Head of caudate nucleus (tissue), 42 donors: Measurements from ENCODE around the gene NDP.
"Not testable (repeated sequence)": the region's sequence is repeated elsewhere in the genome, so short reads cannot be mapped to it uniquely, and the experiment has no call there.

Source experiments
- DNase-seq, 42 donors: peaks; one replicate each; pipeline versions ENCODE4 v3.0.0 to v3.0.0-alpha.2; 2020 to 2021; ENCODE audit warnings: mixed read lengths in 7 of 42
- intact Hi-C: fragments of 100-400 bp; cut with DNase I; formaldehyde crosslinking; loops from one replicate; pipeline ENCODE4 v1.15.0; 2022

Gene NDP

DNA sequence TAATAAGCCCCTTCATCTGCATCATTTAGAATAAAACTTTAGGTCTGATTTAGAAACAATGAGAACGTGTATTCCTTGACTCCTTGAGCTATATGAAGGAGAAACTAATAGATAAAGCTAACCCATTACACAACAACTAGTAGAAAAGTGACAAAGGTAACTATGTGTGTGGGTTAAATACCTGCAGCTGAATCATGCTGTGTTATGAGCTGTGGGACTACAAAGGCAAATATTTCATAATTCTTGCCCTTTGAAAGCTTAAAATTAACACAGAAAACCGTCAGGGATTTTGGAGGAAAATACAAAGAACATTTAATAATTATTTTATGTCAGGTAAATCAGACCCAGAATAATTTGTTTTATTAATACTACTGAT lies 898 bp upstream of the NDP start:
- DNase-seq = no peak
- intact Hi-C loops = no loop called here

DNA sequence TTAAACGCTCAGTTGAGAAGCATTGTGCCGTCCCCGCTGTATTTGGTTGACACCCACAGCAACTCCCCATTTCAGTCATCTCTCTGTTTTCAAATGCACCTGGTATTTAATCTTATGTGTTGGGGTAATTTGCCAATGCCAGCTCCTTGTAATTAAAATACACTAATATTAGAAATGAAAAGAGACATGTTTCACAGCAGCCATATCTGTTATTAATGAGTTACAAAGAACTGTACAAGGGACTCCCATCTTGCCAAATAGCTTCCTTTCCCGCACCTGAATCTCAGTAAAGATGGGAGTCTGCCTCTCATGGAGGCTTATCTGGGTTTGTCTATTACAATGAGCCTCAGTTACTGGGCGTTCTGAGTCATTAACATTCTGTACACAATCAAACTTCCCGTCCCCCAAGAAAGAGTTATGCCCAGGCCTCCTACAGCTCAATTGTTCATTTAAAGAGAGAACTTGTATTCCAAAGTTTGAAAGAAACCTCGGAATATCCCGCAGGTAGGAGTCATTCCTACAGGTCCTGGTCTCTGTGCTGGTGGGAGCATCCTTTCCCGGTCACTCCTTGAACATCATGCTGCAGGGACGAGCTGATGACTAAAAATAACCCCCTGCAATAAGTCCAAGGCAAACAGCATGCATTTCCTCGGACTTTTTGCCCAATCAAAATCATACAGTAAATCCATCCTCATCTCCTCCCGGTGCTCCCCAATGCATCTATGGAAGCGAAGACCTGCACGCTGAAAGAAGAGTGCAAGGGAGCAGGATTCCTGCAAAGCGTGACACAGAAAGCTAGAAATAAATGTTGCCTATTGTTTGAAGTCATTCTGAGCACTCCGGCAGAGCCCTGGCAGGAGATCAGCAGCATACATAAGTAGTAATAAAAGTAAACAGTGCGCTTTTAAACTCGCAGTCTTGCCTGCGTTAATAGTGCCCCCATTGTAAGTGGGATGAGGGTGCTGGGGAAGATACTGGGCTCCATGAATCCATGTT lies 926 bp downstream of the NDP start:
- intact Hi-C loops = no loop called here
- DNase-seq = peak in 31 of 42 donors; percentile 4 to 73 (median 40)

DNA sequence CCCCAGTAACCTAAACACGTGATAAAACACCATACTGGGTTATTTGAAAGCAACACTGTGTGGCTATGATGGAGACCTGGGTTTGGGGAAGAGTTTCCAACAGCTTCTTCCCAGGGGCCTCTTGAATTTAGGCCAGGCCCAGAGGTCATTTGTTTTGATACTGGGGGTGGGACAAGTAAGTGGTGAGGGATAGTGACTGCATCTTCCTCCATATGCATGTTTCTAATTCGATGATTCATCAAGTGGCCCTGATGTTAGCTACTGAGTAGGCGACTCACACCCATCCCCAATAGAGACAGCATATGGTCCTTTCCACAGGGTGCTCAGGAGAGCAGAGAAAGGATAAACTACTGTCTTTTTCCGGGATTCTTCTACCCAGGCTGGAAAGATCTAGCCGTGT lies 2.7 kb downstream of the NDP start:
- no peak for DNase-seq
- intact Hi-C loops = no loop called here

DNA sequence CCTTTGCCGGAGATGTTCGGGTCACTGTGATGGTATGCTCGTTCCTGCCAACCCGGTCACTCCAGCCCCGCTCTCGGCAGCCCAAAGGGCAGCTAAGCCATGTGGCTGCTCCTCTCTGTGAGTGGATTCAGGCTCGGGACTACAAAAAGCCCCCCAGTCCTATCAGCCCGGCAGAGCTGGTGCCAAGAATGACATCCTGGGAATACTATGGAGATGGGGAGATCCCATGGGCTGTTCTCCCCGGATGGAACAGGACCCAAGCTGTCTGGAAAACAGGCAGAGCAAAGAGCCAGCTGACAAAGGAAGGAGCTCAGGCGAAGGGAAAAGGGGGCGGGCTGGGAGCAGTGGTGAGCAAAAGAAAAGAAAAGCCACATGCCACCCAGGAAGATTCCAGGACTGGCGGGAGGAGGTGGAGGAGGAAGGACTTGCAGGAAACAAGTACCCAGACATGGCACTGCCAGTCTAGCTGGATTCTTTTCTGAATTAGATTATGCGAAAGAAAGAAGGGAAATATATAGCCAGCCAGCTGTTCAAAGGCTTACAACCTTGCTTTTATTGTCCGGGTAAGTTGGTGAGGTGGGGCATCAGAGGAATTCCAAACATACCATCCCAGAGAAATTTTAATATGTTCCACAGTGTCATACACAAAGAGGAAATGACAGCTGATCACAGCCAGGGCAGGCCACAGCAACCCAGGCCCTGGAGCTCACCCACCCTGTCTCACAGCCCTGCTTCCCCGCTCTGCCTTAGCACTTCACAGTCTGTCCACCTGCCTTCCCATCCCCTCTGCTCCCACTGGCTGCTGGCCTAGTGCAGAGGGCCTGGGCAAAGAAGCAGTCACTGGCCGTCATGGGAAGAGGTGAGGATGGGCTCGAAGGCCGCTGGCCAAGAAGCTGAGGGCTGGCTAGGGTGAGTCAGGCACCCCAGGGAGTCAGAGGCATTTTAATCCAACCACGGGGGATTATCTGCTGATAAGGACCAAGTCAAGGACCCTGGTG lies 3.4 kb downstream of the NDP start:
- peak in 31 of 42 donors; percentile 9 to 69 (median 37) for DNase-seq
- intact Hi-C loops = loop anchor here (5.0 kb wide), 2 partner anchors 52 to 1052 kb away; no protein-coding TSS in a partner anchor

DNA sequence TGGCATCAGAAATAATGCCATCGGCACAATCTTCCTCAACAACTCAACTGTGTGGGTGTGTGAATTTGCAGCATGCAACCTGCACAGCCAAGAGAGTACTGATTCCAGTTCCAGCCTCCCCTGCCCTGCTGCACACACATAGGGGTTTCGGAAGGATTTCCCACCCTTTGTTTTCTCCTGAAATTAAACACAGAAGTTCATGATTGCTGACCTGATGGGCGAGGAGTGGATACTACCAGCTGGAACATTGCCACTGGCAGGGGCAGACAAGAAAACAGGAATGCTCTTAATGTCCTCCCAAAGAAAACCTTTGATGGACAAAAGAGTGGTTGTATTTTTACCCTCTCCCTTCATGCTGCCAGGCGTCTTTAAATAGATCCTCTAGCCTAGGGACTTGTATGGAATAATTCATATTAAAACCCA lies 4.8 kb downstream of the NDP start:
- intact Hi-C loops = loop anchor here (5.0 kb wide), 2 partner anchors 54 to 1054 kb away; no protein-coding TSS in a partner anchor
- peak in 15 of 42 donors; percentile 15 to 60 (median 29) for DNase-seq

DNA sequence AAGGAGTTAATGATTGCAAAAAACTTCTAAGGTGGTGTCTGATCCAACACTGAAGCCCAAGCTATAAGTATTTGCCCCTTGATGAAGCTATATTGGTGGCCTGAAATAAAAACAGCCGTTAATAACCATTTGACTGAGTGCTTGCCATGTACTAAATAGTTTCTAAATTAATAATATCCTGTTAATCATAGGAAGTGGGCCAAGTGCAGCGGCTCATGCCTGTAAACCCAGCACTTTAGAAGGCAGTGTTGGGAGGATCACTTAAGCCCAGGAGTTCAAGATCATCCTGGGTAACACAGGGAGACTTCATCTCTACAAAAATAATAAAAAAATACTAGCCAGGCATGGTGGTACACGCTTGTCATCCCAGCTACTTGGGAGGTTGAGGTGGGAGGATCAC lies 8.3 kb downstream of the NDP start:
- intact Hi-C loops = loop anchor here (5.0 kb wide), 2 partner anchors 57 to 1057 kb away; no protein-coding TSS in a partner anchor
- no peak for DNase-seq

DNA sequence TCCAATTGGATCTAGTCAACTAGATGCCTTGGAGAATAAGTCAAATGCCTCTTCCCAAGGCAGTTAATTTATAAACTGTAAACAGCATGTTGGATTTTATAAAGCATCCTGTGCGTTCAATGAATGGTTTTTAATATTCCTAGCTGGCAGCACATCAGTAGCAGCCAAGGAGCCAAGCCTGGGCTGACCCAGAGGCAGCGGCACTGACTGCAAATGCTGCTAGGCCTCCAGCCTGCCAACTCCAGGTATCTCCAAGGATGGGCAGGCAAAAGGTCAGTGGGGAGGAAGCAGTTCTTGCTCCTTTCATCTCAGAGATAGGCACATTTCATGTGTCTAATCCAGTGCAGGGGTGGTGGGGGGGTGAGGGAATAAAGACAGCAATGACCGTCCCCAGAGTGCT lies 9.5 kb downstream of the NDP start:
- intact Hi-C loops = no loop called here

DNA sequence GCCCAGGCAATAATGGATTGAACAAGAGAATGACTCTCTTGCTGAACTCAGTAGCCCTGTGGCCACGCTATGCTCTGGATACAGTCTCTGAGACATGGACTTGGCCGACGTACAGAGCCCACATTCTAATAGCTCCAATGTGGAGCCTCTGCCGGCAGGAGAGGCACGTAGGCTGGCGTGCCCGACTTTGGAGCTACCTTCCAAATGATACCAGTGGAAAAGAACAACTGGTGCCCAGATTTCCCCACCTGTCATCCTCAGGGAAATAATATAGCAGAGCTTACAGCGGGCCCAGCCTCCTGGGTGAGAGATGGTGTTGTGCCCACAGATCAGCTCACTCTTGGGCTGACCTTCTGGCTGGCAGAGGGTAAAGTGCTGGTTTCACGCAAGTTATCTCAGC lies 10.6 kb downstream of the NDP start:
- intact Hi-C loops = no loop called here
- DNase-seq = no peak

More for the DNA sequence above, 9.5 kb downstream of the NDP start:
- DNase-seq = no peak

DNA sequence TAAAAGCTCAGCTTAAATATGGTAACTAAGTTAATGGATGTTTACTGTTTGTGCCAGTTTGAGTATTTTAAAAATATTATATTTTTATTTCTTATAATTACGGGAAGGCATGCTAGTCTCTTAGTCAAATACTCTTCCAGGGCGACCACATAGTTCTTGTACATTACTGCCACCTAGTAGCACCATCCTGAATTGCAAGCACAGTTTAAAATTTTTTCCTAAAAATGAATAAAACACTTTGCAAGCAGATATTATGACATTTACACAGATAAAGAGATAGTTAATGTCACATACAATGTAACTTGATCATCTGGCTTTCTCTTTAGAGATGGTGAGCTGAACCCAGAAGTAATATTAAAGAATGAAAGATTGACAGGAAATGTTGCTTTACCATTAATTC lies 11.5 kb downstream of the NDP start:
- intact Hi-C loops = no loop called here
- DNase-seq = no peak

DNA sequence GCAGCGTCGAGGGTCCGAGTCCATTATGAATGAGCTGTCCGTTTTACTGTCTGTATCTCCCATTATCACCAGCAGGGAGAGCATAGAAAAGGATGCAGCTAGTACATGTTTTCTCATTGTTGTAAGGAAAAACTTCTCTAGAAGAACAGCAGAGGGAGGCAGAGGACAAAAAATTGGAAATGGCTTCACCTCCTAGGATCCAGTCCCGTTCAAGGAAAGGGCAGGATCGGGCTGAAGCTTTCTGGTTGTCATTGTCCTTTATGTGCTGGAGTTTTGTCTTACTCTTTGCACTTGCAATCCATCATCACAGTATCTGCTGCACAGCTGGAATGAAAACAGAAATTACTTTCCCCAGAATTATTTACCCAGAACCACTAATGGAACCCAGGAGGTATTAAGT lies 14.7 kb downstream of the NDP start:
- intact Hi-C loops = loop anchor here (5.0 kb wide), 1 partner anchor 284 kb away; no protein-coding TSS in a partner anchor
- DNase-seq = peak in 25 of 42 donors; percentile 18 to 80 (median 50)

DNA sequence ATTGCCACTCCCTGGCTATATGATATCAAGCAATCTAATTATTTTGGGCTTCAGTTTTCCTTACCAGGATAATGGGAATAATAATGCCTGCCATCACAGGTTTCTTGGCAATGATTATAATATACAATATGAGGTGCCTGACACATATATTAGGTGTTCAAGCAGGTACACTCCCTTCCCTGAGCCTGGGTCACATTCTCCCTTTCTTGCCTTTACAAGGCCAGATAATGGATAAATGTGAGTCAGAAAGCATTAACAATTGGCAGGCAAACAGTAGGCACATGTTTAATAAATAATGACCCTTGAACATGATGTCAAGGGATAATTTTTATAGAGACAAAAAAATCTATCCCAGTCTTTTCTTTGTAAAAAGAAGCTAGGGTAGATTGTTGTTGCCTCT lies 17.2 kb downstream of the NDP start:
- intact Hi-C loops = loop anchor here (5.0 kb wide), 1 partner anchor 286 kb away; no protein-coding TSS in a partner anchor
- no peak for DNase-seq

DNA sequence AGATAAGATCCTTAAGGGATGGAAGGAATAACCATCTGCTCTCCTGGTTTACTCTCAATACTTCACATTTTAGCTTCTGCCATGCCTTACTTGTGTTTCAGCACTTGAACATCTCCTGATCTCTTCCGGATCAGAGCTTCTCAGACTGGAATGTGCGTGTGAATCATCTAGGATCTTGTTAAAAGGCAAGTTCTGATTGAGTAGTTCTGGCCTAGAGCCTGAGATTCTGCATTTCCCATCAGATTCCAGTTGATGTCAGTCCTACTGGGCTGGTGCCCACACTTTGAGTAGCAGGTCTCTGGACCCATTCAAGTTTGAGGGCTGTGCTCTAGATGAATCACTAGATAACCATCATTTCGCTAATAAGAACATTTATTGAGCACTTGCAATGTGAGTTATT lies 20.0 kb downstream of the NDP start:
- DNase-seq = no peak
- intact Hi-C loops = no loop called here

DNA sequence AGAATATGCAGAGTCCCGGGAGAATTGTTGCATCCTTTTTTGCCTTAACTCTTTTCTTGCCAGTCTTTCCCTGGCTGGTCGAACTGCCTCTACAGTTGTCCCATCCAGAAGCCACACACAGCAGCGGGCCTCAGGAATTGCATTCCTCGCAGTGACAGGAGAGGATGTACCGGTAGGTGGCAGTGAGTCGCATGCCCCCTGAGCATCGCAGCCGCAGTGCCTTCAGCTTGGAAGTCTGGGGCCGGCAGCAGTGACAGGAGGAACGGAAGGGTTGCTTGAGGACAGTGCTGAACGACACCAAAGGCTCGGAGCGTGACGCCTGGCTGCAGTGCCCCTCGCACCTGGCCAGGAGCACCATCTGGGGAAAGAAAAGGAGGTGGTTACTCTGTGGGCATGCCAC lies 23.5 kb downstream of the NDP start:
- DNase-seq = peak; percentile 39 to 87 (median 67)
- intact Hi-C loops = no loop called here

DNA sequence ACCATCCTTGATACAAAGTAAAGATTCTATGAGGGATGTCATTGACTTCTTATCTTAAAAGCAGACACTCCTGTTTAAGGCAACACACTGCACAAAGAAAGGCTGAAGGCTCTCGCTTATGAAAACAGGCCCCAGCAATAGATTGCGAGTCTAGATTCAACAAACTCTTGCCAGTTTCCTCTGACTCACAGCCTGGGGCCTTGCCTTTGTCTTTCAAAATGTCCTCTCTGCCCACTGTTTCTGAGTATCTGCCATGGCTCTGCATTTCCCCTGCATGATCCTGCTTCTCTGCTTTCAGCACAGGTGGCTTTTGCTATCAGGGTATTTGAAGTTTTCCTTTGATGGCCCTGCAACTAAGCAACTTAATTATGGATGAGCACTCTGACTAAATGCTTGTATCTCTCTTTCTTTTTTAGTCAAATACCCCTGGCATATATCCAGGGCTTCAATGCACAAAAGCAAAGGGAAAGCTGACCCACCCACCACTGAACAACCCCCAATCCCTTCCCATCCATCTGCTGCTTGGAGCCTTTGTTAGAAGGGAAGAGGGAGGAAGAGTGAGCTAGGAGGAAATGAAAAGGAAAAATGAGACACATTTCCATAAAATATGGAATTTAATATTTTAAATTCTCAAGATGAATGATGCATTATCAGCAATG lies 32.2 kb downstream of the NDP start:
- DNase-seq = peak in 1 of 42 donors; percentile 36
- intact Hi-C loops = no loop called here

DNA sequence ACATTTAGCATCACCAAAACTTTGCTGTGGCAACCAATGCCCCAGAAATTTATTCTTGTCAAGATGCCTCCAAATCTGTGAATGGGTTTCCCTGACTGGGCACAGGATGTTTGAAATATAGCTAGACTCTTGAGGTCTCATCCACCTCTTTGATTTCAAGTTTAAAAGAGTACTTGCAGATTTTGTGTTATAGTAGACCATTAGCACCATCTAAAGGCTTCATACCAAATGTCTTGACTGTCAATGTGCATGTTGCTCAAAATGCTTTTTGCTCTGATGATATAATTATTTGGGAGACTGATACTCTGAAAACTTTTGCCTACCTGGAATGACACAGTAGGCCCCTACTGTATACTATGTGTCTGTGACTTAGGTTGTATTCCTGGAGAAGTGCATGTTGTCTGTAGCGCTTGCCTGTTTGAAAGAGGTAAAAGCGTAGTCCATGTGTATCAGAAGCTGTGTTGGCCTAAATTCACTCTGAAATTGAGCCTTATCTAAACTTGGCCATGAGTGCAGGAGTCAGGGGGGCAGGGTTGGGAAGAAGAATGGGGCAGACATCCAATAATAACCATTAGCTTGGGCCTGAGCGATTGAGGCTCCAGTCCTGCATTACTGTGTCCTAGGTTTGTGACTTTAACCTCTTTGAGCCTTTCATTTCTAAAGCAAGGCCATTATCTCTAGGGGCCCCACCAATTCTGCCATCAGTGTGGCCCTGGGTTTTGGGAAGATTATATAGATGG lies 33.8 kb downstream of the NDP start:
- intact Hi-C loops = no loop called here
- DNase-seq = no peak

DNA sequence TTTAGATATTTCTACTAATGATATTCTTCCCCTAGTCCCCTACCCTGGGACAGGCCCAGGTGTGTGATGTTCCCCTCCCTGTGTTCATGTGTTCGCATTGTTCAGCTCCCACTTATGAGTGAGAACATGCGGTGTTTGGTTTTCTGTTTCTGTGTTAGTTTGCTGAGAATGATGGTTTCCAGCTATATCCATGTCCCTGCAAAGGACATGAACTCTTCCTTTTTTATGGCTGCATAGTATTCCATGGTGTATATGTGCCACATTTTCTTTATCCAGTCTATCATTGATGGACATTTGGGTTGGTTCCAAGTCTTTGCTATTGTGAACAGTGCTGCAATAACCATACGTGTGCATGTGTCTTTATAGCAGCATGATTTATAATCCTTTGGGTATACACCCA lies 51.2 kb downstream of the NDP start:
- DNase-seq, intact Hi-C loops: not testable (repeated sequence)

DNA sequence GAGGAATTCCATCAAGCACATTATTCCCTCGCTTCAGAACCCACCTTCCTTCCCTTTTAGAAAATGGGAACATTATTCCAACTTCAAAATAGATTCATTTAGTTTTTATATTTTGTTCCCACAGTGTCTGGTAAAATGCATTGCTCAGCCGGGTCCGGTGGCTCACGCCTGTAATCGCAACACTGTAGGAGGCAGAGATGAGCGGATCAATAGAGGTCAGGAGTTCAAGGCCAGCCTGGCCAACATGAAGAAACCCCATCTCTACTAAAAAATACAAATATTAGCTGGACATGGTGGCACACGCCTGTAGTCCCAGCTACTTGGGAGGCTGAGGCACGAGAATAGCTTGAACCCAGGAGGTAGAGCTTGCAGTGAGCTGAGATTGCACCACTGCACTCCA lies 62.4 kb downstream of the NDP start:
- intact Hi-C loops, DNase-seq: not testable (repeated sequence)

DNA sequence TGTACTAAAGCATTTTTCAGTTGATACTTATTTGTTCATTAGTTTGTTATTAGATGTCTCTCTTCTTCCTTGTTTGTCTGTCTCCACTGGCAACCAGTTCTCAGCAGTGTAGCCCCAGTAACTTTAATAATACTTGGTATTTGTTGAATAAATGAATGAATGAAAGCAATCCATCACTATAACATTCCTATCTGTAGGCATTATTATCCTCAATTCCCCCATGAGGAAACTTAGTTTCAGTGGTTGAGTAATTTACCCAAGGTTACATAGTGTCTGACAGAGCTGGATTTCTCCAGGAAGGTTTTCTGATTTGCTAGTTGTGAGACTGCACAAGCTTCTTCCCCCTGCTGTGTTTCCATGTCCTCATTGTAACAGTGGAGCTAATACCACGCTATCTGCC lies 63.2 kb downstream of the NDP start:
- intact Hi-C loops = no loop called here
- DNase-seq = no peak
